BJ (cell line): ENCODE measurements around the gene BAD. TPM values are rescaled to one million over a fixed set of nuclear protein-coding genes. Genes with fewer than 3 reads are reported as not detected.

ENCODE experiments used
- CTCF ChIA-PET: fragments of 350-600 bp; formaldehyde crosslinking; extraction: SDS; loops from one replicate; lab custom pipeline; 2021; ENCODE audit warnings: antibody characterized with exemption, inconsistent platforms; lab: Yijun Ruan, JAX
- POLR2A ChIA-PET: fragments of 300-600 bp; sonication (Branson Sonifier 250); formaldehyde crosslinking; extraction: SDS; loops from one replicate; lab custom pipeline; 2021; ENCODE audit warnings: antibody characterized with exemption; lab: Charles Lee
- DNase-seq: peaks from one replicate; pipeline ENCODE4 v3.0.0-alpha.2; 2011; ENCODE audit warnings: low read depth
- H3K27me3 ChIP-seq: 2 replicates; pipeline ENCODE4 v1.6.0; 2011; ENCODE audit warnings: low read length; ENCODE audit not compliant: control insufficient read depth, insufficient read depth
- H3K36me3 ChIP-seq: 2 replicates; pipeline ENCODE4 v1.5.1; 2011; ENCODE audit warnings: low read length; ENCODE audit not compliant: control insufficient read depth, insufficient read depth
- H3K4me3 ChIP-seq: 2 replicates; pipeline ENCODE4 v1.5.1; 2011; ENCODE audit warnings: low read depth, mild to moderate bottlenecking, control low read depth, low read length
- polyA plus RNA-seq: library from polyadenylated mRNA; depleted of rRNA; stranded (reverse); fragments of >200 nt; gene quantifications from 2 replicates; pipeline ENCODE4 v1.2.3, GENCODE V29; 2011
- TF ChIP-seq, protein P1 (sequence below): IDR thresholded peaks from 2 replicates; pipeline ENCODE4 v1.5.1; 2011; ENCODE audit warnings: low read depth, mild to moderate bottlenecking, control low read depth, inconsistent platforms, low read length, moderate library complexity; ENCODE audit not compliant: insufficient read depth

BAD gene
- polyA plus RNA-seq, 1 experiment = 85.3 TPM

DNA sequence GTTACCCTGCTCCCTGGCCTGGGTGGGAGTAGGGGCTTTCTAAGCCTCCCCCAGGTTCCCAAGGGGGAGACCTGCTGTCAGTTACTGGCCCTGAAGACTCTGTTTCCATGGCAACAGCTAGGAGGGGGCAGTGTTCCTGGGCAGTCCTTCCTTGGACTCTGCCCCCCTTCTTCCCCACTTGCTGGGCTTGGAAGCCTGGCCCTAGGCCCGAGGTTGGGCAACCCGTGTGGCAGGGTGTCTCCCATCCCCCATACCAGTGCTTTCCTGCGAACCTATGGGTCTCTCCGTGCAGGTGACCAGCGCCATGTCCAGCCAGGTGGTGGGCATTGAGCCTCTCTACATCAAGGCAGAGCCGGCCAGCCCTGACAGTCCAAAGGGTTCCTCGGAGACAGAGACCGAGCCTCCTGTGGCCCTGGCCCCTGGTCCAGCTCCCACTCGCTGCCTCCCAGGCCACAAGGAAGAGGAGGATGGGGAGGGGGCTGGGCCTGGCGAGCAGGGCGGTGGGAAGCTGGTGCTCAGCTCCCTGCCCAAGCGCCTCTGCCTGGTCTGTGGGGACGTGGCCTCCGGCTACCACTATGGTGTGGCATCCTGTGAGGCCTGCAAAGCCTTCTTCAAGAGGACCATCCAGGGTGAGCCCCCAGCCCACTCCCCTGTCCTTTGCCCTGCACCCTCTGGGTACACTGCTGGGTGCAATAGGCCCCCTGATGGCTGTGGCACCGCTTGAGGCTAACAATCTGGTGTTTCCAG, 22.6 kb upstream of the BAD start:
- POLR2A ChIA-PET = no interaction called here
- Histone ChIP-seq H3K4me3 (no peak overlapping the region), H3K36me3 (no peaks in the 10 kb centered on the region), H3K27me3 (no peaks in the 10 kb centered on the region)
- DNase-seq = no peak
- TF ChIP-seq, protein P1, sequence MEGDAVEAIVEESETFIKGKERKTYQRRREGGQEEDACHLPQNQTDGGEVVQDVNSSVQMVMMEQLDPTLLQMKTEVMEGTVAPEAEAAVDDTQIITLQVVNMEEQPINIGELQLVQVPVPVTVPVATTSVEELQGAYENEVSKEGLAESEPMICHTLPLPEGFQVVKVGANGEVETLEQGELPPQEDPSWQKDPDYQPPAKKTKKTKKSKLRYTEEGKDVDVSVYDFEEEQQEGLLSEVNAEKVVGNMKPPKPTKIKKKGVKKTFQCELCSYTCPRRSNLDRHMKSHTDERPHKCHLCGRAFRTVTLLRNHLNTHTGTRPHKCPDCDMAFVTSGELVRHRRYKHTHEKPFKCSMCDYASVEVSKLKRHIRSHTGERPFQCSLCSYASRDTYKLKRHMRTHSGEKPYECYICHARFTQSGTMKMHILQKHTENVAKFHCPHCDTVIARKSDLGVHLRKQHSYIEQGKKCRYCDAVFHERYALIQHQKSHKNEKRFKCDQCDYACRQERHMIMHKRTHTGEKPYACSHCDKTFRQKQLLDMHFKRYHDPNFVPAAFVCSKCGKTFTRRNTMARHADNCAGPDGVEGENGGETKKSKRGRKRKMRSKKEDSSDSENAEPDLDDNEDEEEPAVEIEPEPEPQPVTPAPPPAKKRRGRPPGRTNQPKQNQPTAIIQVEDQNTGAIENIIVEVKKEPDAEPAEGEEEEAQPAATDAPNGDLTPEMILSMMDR = no peak
- CTCF ChIA-PET = interaction anchor here (0.8 to 5.5 kb wide), 4 partner anchors 8 to 103 kb away, joined by 3 to 41 read pairs (median 4); partner anchors contain the start of genes PRDX5 and TRMT112

DNA sequence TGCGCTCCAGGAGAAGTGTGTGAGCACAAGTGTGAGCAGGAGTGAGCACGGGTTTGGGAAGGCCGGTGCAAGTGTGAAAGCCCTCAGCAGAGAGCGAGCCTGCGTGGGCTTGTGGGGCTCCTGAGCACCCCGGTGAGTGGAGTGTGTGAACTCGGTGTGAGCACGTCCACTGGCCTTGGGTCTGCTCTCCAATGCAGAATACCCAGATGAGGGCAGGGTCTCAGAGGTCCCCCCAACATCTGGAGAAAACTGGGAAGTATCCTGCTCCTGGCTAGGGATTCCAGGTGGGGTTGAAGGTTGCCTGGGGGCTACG, 22.1 kb upstream of the BAD start:
- ChIA-PET CTCF (interaction anchor here (0.8 to 5.5 kb wide), 4 partner anchors 9 to 103 kb away, joined by 3 to 41 read pairs (median 4); partner anchors contain the start of genes PRDX5 and TRMT112), POLR2A (no interaction called here)
- no peaks in the 10 kb centered on the region for H3K36me3 ChIP-seq
- no peak for DNase-seq
- no peaks in the 10 kb centered on the region for H3K27me3 ChIP-seq
- TF ChIP-seq, protein P1 = no peak
- peak overlapping the region; percentile 82 for H3K4me3 ChIP-seq

DNA sequence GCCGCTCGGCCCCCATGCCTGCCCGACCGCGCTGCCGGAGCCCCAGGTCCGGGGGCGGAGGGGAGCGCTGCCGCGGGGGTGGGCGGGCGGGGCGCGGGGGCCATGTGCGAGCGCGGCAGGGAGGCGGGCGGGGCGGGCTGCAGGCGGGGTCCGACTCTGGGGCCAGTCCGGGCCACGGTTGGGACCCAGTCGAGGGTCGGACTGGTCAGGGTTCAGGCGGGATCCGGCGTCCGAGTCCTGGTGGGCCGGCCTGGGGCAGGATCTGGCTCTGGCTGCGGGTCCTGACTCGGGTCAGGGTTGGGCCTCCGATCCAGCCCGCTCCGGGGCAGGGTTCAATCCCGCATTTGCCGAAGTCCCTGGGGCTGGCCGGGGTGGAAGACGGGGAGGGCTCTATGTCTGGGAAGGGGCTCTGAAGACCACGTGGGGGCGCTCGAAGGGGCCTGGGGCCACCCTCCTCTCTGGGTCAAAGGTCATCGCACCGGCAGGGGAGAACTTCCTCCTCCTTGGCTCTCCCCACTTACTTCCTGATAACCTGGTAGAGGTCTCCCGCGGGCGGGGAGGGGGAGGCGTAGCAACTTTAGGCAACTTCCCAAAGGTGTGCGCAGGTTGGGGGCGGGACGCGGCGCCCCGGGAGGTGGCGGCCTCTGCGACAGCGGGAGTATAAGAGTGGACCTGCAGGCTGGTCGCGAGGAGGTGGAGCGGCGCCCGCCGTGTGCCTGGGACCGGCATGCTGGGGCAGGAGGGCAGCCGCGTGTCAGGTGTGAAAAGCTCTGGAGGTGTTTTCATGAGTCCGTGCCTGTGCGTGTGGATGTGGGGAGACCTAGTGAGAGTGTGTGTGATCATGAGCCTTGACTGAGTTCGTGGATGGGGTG, 21.5 kb upstream of the BAD start:
- TF ChIP-seq, protein P1 = peak; percentile 34
- POLR2A ChIA-PET = interaction anchor here (0.6 kb wide), 1 partner anchor 388 kb away, joined by 4 read pairs; no protein-coding TSS in a partner anchor
- H3K36me3 ChIP-seq = no peaks in the 10 kb centered on the region
- no peak for DNase-seq
- H3K4me3 ChIP-seq = peak overlapping the region; percentile 82
- CTCF ChIA-PET = interaction anchor here (0.7 to 5.5 kb wide), 10 partner anchors 9 to 121 kb away, joined by 3 to 41 read pairs (median 4); partner anchors contain the start of genes PRDX5, STIP1 and TRMT112
- H3K27me3 ChIP-seq = no peaks in the 10 kb centered on the region

DNA sequence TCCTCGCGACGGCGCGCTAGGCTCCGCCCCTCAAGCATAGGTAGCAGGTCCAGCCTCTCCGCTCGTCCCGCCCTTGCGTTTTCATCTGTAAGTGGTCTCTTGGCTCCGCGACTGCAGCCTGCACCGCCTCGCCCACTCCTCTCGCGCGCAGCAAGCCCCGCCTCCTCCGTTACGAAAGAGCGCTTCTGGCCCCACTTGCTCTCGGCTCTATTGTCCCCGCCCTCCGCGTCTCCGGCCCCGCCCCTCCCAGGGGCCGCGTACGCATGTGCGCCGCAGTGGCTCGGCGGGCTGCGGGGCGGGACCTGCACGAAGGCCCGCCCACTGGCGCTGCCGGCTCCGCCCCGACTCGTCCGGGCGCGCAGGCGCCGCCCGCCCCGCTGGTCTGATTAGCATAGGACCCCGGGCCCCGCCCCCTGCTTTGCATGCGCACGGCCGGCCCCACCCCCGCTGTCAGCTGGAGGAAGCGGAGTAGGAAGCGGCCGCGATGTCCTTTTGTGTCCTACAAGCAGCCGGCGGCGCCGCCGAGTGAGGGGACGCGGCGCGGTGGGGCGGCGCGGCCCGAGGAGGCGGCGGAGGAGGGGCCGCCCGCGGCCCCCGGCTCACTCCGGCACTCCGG, 20.7 kb upstream of the BAD start, which contains the start of gene ESRRA:
ESRRA (plus strand) TSS at position 450 of the 616 bp plus-strand sequence. CDS start 1,656 bp downstream, outside the sequence.
- H3K36me3 ChIP-seq = no peaks in the 10 kb centered on the region
- TF ChIP-seq, protein P1 = no peak
- DNase-seq = peak; percentile 78
- 0 out of 2 replicates have a peak, but pooled peaks cover 3% of the 10 kb centered on the region for H3K27me3 ChIP-seq
- CTCF ChIA-PET = interaction anchor here (0.7 to 5.5 kb wide), 21 partner anchors 9 to 120 kb away, joined by 3 to 229 read pairs (median 8); partner anchors contain the start of genes BAD, FERMT3, GPR137 and KCNK4
- POLR2A ChIA-PET = interaction anchor here (0.6 kb wide), 2 partner anchors 13 to 388 kb away, joined by 4 to 5 read pairs; partner anchors contain the start of genes PRDX5 and TRMT112
- H3K4me3 ChIP-seq = peak within 1 kb of the TSS; percentile 82
